Colonic mucosa (tissue), 4 donors: Measurements from ENCODE around the gene ELOVL5. TPM values are rescaled to one million over a fixed set of nuclear protein-coding genes. Genes with fewer than 3 reads are reported as not detected.
"Not testable (repeated sequence)": the region's sequence is repeated elsewhere in the genome, so short reads cannot be mapped to it uniquely, and the experiment has no call there.

Experiments used
- DNase-seq: peaks from one replicate; pipeline ENCODE4 v3.0.0-alpha.2; 2020
- H3K27ac ChIP-seq: fragments of 200-600 bp; one replicate; pipeline ENCODE4 v1.8.0; 2021
- H3K27me3 ChIP-seq: fragments of 200-600 bp; one replicate; pipeline ENCODE4 v1.8.0; 2021
- H3K36me3 ChIP-seq: fragments of 200-600 bp; one replicate; pipeline ENCODE4 v1.8.0; 2021
- H3K4me1 ChIP-seq: fragments of 200-600 bp; one replicate; pipeline ENCODE4 v1.8.0; 2021; ENCODE audit warnings: mild to moderate bottlenecking
- H3K4me3 ChIP-seq: fragments of 200-600 bp; one replicate; pipeline ENCODE4 v1.8.0; 2021
- H3K9ac ChIP-seq, 2 donors: one replicate each; pipeline ENCODE4 v1.7.0; 2013; ENCODE audit warnings: control low read depth in 2 of 2, low read depth in 2 of 2, low read length in 2 of 2
- H3K9me3 ChIP-seq: fragments of 200-600 bp; one replicate; pipeline ENCODE4 v1.8.0; 2021
- CTCF ChIP-seq: fragments of 200-600 bp; IDR thresholded peaks from one replicate; pipeline ENCODE4 v1.8.0; 2022; ENCODE audit warnings: antibody characterized with exemption, mild to moderate bottlenecking
- intact Hi-C: fragments of 100-400 bp; cut with DNase I; formaldehyde crosslinking; loops from one replicate; pipeline ENCODE4 v1.14.1; 2022
- total RNA-seq, 2 donors: library from RNA; stranded (reverse); fragmentation: NEBNext Ultra II Directional in 1 of 2; extraction: Animal tissue kit (Norgen Biotek cat#: 25700) in 1 of 2; gene quantifications; one replicate each; pipeline ENCODE4 v1.2.1, GENCODE V29; 2021
- donor health status: healthy.
- donor health status: DM: no; HTN: no; CAD: no.
- donor health status: DM: no; HTN: no; CAD: no.

The ELOVL5 gene
- total RNA-seq, 2 donors from 2014 or later: 17.5 to 34.9 TPM

- DNase-seq: no peak
- intact Hi-C loops: no loop called here
- Histone ChIP-seq H3K9me3 (no peaks in the 10 kb centered on the region), H3K9ac (no peak overlapping the region), H3K36me3 (no peaks in the 10 kb centered on the region), H3K4me1 (no peaks in the 10 kb centered on the region), H3K4me3 (no peak overlapping the region), H3K27ac (no peak overlapping the region), H3K27me3 (no peaks in the 10 kb centered on the region)
- no peak for TF ChIP-seq CTCF
Observed at GRCh38 chr6:53390010-53390409, 41.3 kb upstream of the ELOVL5 start.

- H3K4me3 ChIP-seq, intact Hi-C loops, H3K4me1 ChIP-seq, H3K27ac ChIP-seq, H3K9me3 ChIP-seq, DNase-seq, H3K9ac ChIP-seq, H3K27me3 ChIP-seq, H3K36me3 ChIP-seq: not testable (repeated sequence)
Observed at GRCh38 chr6:53388615-53389014, 39.9 kb upstream of the ELOVL5 start.

GRCh38 chr6:53382421-53382820, 33.7 kb upstream of the ELOVL5 start:
- intact Hi-C loops: no loop called here
- no peaks in the 10 kb centered on the region for H3K4me1 ChIP-seq

GRCh38 chr6:53378208-53378607, 29.5 kb upstream of the ELOVL5 start:
- Histone ChIP-seq H3K27me3 (no peaks in the 10 kb centered on the region), H3K36me3 (no peaks in the 10 kb centered on the region), H3K4me1 (no peaks in the 10 kb centered on the region), H3K9ac (no peak overlapping the region), H3K4me3 (no peak overlapping the region), H3K9me3 (no peaks in the 10 kb centered on the region), H3K27ac (no peak overlapping the region)
- intact Hi-C loops: no loop called here
- no peak for TF ChIP-seq CTCF
- DNase-seq: no peak

More at GRCh38 chr6:53382421-53382820, 33.7 kb upstream of the ELOVL5 start:
- no peak overlapping the region for H3K9ac ChIP-seq
- no peaks in the 10 kb centered on the region for H3K9me3 ChIP-seq
- DNase-seq: no peak
- H3K4me3 ChIP-seq: no peak overlapping the region
- H3K36me3 ChIP-seq: no peaks in the 10 kb centered on the region
- H3K27me3 ChIP-seq: no peaks in the 10 kb centered on the region
- H3K27ac ChIP-seq: no peak overlapping the region
- TF ChIP-seq CTCF: no peak

GRCh38 chr6:53377793-53378192, 29.0 kb upstream of the ELOVL5 start:
- H3K36me3 ChIP-seq: no peaks in the 10 kb centered on the region
- no peaks in the 10 kb centered on the region for H3K27me3 ChIP-seq
- H3K4me3 ChIP-seq: no peak overlapping the region
- no peaks in the 10 kb centered on the region for H3K9me3 ChIP-seq
- no peaks in the 10 kb centered on the region for H3K4me1 ChIP-seq
- no peak for DNase-seq
- no peak overlapping the region for H3K27ac ChIP-seq
- intact Hi-C loops: no loop called here
- no peak for TF ChIP-seq CTCF
- no peak overlapping the region for H3K9ac ChIP-seq

GRCh38 chr6:53377289-53377688, 28.5 kb upstream of the ELOVL5 start:
- TF ChIP-seq CTCF: no peak
- no peak for DNase-seq
- intact Hi-C loops: no loop called here
- no peak overlapping the region for H3K9ac ChIP-seq
- no peak overlapping the region for H3K4me3 ChIP-seq
- no peak overlapping the region for H3K27ac ChIP-seq
- no peaks in the 10 kb centered on the region for H3K9me3 ChIP-seq
- H3K4me1 ChIP-seq: no peaks in the 10 kb centered on the region
- no peaks in the 10 kb centered on the region for H3K27me3 ChIP-seq
- no peaks in the 10 kb centered on the region for H3K36me3 ChIP-seq
